ENCODE measurements around the gene GATC. TPM values are rescaled to one million over a fixed set of nuclear protein-coding genes. Genes with fewer than 3 reads are reported as not detected.

The GATC gene
- total RNA-seq, 2 donors from 2014 or later: 24.5 to 33.2 TPM

- Histone ChIP-seq H3K27me3 (ENCODE audit: control insufficient read depth, insufficient read depth, low read length, poor library complexity, severe bottlenecking) (no peaks in the 10 kb centered on the region), H3K9me3 (ENCODE audit: control insufficient read depth, low read length) (no peaks in the 10 kb centered on the region), H3K4me3 (ENCODE audit: low read length) (peak overlapping the region; percentile 95), H3K27ac (ENCODE audit: low read depth, low read length) (peak overlapping the region; percentile 74), H3K36me3 (ENCODE audit: control insufficient read depth, insufficient read depth, low read length) (peaks cover 43% of the 10 kb centered on the region), H3K9ac (ENCODE audit: extremely low read depth, low read length, poor library complexity, severe bottlenecking) (peak overlapping the region; percentile 83), H3K4me1 (ENCODE audit: control insufficient read depth, insufficient read depth, low read length) (peaks cover 3% of the 10 kb centered on the region)
- WGBS, 2 experiments (ENCODE audit: insufficient coverage in 1 of 2, insufficient read length in 1 of 2): 7 to 12% methylated on average over 14 to 23 of the region's 23 CpGs
- Mint-ChIP-seq H3K9me3 (no peaks in the 10 kb centered on the region), H3K4me3 (peak overlapping the region; percentile 90), H3K27me3 (ENCODE audit: insufficient read depth) (no peaks in the 10 kb centered on the region), H3K27ac (peak overlapping the region; percentile 90), H3K4me1 (peaks cover 21% of the 10 kb centered on the region), H3K36me3 (ENCODE audit: low read depth) (peaks cover 38% of the 10 kb centered on the region)
- no peak for TF ChIP-seq CTCF (conservative IDR thresholded peaks at IDR 0.05)
- peak; percentile 84 for DNase-seq
These were observed 22.1 kb downstream of the GATC start for GRCh38 chr12:120468325-120468820.

- Histone ChIP-seq H3K4me3 (ENCODE audit: low read length) (peak overlapping the region; percentile 95), H3K27ac (ENCODE audit: low read depth, low read length) (peak overlapping the region; percentile 91), H3K9ac (ENCODE audit: extremely low read depth, low read length, poor library complexity, severe bottlenecking) (peak overlapping the region; percentile 83), H3K27me3 (ENCODE audit: control insufficient read depth, insufficient read depth, low read length, poor library complexity, severe bottlenecking) (no peaks in the 10 kb centered on the region), H3K36me3 (ENCODE audit: control insufficient read depth, insufficient read depth, low read length) (peaks cover 37% of the 10 kb centered on the region), H3K9me3 (ENCODE audit: control insufficient read depth, low read length) (no peaks in the 10 kb centered on the region), H3K4me1 (ENCODE audit: control insufficient read depth, insufficient read depth, low read length) (peaks cover 3% of the 10 kb centered on the region)
- no peaks in the 10 kb centered on the region for H3K27me3 Mint-ChIP-seq (ENCODE audit: insufficient read depth)
- H3K4me3 Mint-ChIP-seq: peak overlapping the region; percentile 90
- H3K4me1 Mint-ChIP-seq: peaks cover 21% of the 10 kb centered on the region
- no peak for DNase-seq
- H3K9me3 Mint-ChIP-seq: no peaks in the 10 kb centered on the region
- H3K36me3 Mint-ChIP-seq (ENCODE audit: low read depth): peaks cover 32% of the 10 kb centered on the region
- 0 to 1% methylated on average over 23 to 53 of the region's 57 CpGs for WGBS, 2 experiments (ENCODE audit: insufficient coverage in 1 of 2, insufficient read length in 1 of 2)
- no peak for TF ChIP-seq CTCF (conservative IDR thresholded peaks at IDR 0.05)
- peak overlapping the region; percentile 90 for H3K27ac Mint-ChIP-seq
These were observed 22.7 kb downstream of the GATC start for GRCh38 chr12:120468821-120469449.

GRCh38 chr12:120469450-120470149, 23.4 kb downstream of the GATC start, which contains the start of gene SRSF9:
TSS of gene SRSF9 (minus strand) at chr12:120469748. CDS start at chr12:120469609, 139 bp downstream.
- H3K9me3 ChIP-seq (ENCODE audit: control insufficient read depth, low read length): no peaks in the 10 kb centered on the region
- peak; percentile 92 for TF ChIP-seq CTCF (conservative IDR thresholded peaks at IDR 0.05)
- H3K4me3 Mint-ChIP-seq: peak within 1 kb of the TSS; percentile 90
- peak within 1 kb of the TSS; percentile 83 for H3K9ac ChIP-seq (ENCODE audit: extremely low read depth, low read length, poor library complexity, severe bottlenecking)
- peaks cover 25% of the 10 kb centered on the region for H3K4me1 Mint-ChIP-seq
- H3K4me1 ChIP-seq (ENCODE audit: control insufficient read depth, insufficient read depth, low read length): peaks cover 3% of the 10 kb centered on the region
- no peaks in the 10 kb centered on the region for H3K9me3 Mint-ChIP-seq
- H3K27me3 Mint-ChIP-seq (ENCODE audit: insufficient read depth): no peaks in the 10 kb centered on the region
- H3K36me3 Mint-ChIP-seq (ENCODE audit: low read depth): peaks cover 26% of the 10 kb centered on the region
- H3K27ac ChIP-seq (ENCODE audit: low read depth, low read length): peak within 1 kb of the TSS; percentile 91
- H3K4me3 ChIP-seq (ENCODE audit: low read length): peak within 1 kb of the TSS; percentile 95
- WGBS, 2 experiments (ENCODE audit: insufficient coverage in 1 of 2, insufficient read length in 1 of 2): 0 to 1% methylated on average over 49 to 88 of the region's 88 CpGs
- no peaks in the 10 kb centered on the region for H3K27me3 ChIP-seq (ENCODE audit: control insufficient read depth, insufficient read depth, low read length, poor library complexity, severe bottlenecking)
- peak; percentile 99 for DNase-seq
- H3K27ac Mint-ChIP-seq: peak within 1 kb of the TSS; percentile 90
- H3K36me3 ChIP-seq (ENCODE audit: control insufficient read depth, insufficient read depth, low read length): peaks cover 31% of the 10 kb centered on the region

Measured in endodermal cell (in vitro differentiated cells).